ENCODE results near the gene GIN1. TPM values are rescaled to one million over a fixed set of nuclear protein-coding genes. Genes with fewer than 3 reads are reported as not detected.

Gene GIN1
- total and polyA plus RNA-seq, 10 of the 15 experiments (the other 5 are each of a cell fraction or from before 2014, with no cell fraction given) = 3.3 to 9.7 (median 6.8) TPM

DNA sequence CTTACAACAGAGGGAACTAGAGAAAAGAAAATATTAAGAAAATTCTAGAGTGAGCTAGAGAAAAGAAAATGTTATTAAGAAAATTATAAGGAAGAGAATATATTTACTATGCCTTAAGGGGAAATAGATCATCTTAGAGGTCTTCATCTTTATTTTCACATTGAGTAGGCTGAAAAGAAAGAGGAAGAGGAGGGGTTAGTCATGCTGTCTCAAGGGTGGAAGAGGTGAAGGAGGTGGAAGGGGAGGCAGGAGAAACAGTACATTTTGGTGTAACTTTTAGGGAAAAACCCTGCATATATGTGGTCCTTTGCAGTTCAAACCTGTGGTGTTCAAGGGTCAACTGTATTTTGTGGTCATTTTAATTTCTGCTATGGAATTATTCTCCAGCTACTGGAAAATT, 46.8 kb upstream of the GIN1 start:
- Histone ChIP-seq H3K9ac (ENCODE audit: control insufficient read depth, insufficient read depth, low read length) (no peak overlapping the region), H3K36me3 (ENCODE audit: control insufficient read depth in 2 of 2, insufficient read depth in 2 of 2, low read length in 1 of 2) (peaks cover 0 to 13% of the 10 kb centered on the region in 2 experiments; a peak in 2 of 4 replicates), H3K4me3 (no peak overlapping the region), H3K4me2 (ENCODE audit: control insufficient read depth, insufficient read depth) (no peak overlapping the region), H3K9me3 (replicated peaks; ENCODE audit: control insufficient read depth, insufficient read depth, low read length) (peaks cover 2% of the 10 kb centered on the region; the same call in 1 of the 3 replicates), H3K4me1 (ENCODE audit: control insufficient read depth, insufficient read depth, low read length) (no peaks in the 10 kb centered on the region), H3K27ac (ENCODE audit: control insufficient read depth, insufficient read depth) (no peak overlapping the region), H3K79me2 (ENCODE audit: control insufficient read depth, insufficient read depth, low read length) (no peaks in the 10 kb centered on the region), H2AFZ (ENCODE audit: control insufficient read depth, low read depth, low read length) (no peak overlapping the region), H3K27me3 (replicated peaks in 1 of 2; ENCODE audit: control insufficient read depth in 2 of 2, insufficient read depth in 2 of 2, low read length in 1 of 2) (no peaks in the 10 kb centered on the region), H4K20me1 (ENCODE audit: control insufficient read depth, insufficient read depth) (no peaks in the 10 kb centered on the region)
- intact Hi-C loops (cut with micrococcal nuclease; ENCODE audit: unreplicated experiment) (no loop called here), in situ Hi-C loops (cut with MboI) (no loop called here)
- TF ChIP-seq POU2F2 (IDR thresholded peaks at IDR 0.05; ENCODE audit: borderline replicate concordance, low read depth, low read length) (no peak), NFXL1 (IDR thresholded peaks at IDR 0.05; ENCODE audit: borderline replicate concordance) (no peak), SPI1 (IDR thresholded peaks at IDR 0.05; ENCODE audit: borderline replicate concordance, insufficient read depth, low read depth, low read length) (peak; percentile 29; the same call in 1 of the 2 replicates)
- ChIA-PET CTCF (interaction anchor here (2.0 kb wide), 1 partner anchor 27 kb away, joined by 8 read pairs; no protein-coding TSS in a partner anchor), RAD21 (ENCODE audit: unreplicated experiment) (interaction anchor here (1.2 kb wide), 1 partner anchor 45 kb away, joined by 3 read pairs; no protein-coding TSS in a partner anchor), SMC1A (ENCODE audit: uncharacterized antibody, unreplicated experiment) (interaction anchor here (0.6 to 1.3 kb wide), 2 partner anchors 13 to 354 kb away, joined by 3 to 4 read pairs; no protein-coding TSS in a partner anchor), POLR2A (no interaction called here)
- ATAC-seq (peak; percentile 54), DNase-seq (ENCODE audit: low read depth, low spot score) (no peak), FAIRE-seq (peak; percentile 49)
- BruUV-seq (replicated peaks) = no TSS peak

DNA sequence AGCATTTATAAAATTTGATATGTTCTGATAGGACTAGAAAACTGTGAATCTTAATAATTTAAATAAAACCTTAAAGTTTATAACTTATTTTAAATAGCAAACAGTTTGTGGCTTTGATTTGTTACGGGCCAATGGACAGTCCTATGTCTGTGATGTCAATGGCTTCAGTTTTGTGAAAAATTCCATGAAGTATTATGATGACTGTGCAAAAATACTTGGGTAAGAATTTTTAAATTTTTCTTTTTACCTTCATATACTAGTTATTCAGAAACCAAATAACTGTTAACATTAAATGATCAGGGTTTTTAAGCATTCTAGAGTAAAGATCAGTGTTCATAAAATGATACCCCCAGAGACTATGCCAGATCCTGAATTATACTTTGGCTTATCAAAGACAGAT, 31.2 kb upstream of the GIN1 start:
- no peaks in the 10 kb centered on the region for H4K20me1 ChIP-seq (ENCODE audit: control insufficient read depth, insufficient read depth)
- in situ Hi-C loops (cut with MboI) (no loop called here), intact Hi-C loops (cut with micrococcal nuclease; ENCODE audit: unreplicated experiment) (no loop called here)
- ChIA-PET POLR2A (no interaction called here), SMC1A (ENCODE audit: uncharacterized antibody, unreplicated experiment) (interaction anchor here (1.4 kb wide), 1 partner anchor 12 kb away, joined by 3 read pairs; no protein-coding TSS in a partner anchor), RAD21 (ENCODE audit: unreplicated experiment) (no interaction called here), CTCF (no interaction called here)
- no peaks in the 10 kb centered on the region for H3K9me3 ChIP-seq (replicated peaks; ENCODE audit: control insufficient read depth, insufficient read depth, low read length)
- H2AFZ ChIP-seq (ENCODE audit: control insufficient read depth, low read depth, low read length) = no peak overlapping the region
- no peak overlapping the region for H3K9ac ChIP-seq (ENCODE audit: control insufficient read depth, insufficient read depth, low read length)
- no TSS peak for BruUV-seq (replicated peaks)
- FAIRE-seq (no peak), DNase-seq (ENCODE audit: low read depth, low spot score) (no peak), ATAC-seq (no peak)
- H3K27ac ChIP-seq (ENCODE audit: control insufficient read depth, insufficient read depth) = no peak overlapping the region
- no peak overlapping the region for H3K4me2 ChIP-seq (ENCODE audit: control insufficient read depth, insufficient read depth)
- H3K36me3 ChIP-seq (ENCODE audit: control insufficient read depth in 2 of 2, insufficient read depth in 2 of 2, low read length in 1 of 2) = peaks cover 0 to 3% of the 10 kb centered on the region in 2 experiments; a peak in 1 of 4 replicates
- no peaks in the 10 kb centered on the region for H3K4me1 ChIP-seq (ENCODE audit: control insufficient read depth, insufficient read depth, low read length)
- H3K4me3 ChIP-seq = no peak overlapping the region
- 100% methylated on average over 1 of the region's 1 CpG for WGBS (ENCODE audit: insufficient coverage, insufficient replicate concordance, low lambda C conversion rate, missing lambda C conversion rate)
- H3K79me2 ChIP-seq (ENCODE audit: control insufficient read depth, insufficient read depth, low read length) = no peaks in the 10 kb centered on the region
- H3K27me3 ChIP-seq (replicated peaks in 1 of 2; ENCODE audit: control insufficient read depth in 2 of 2, insufficient read depth in 2 of 2, low read length in 1 of 2) = no peaks in the 10 kb centered on the region
- TF ChIP-seq JUNB (IDR thresholded peaks at IDR 0.05) (no peak), MTA3 (IDR thresholded peaks at IDR 0.05; ENCODE audit: borderline replicate concordance, low read length) (no peak), EED (IDR thresholded peaks at IDR 0.05; ENCODE audit: low read depth) (no peak), TAF1 (IDR thresholded peaks at IDR 0.05; ENCODE audit: borderline replicate concordance, low read depth, low read length) (no peak), IKZF1 (conservative IDR thresholded peaks at IDR 0.05) (no peak), RBBP5 (conservative IDR thresholded peaks at IDR 0.05) (no peak), RFX5 (IDR thresholded peaks at IDR 0.05; ENCODE audit: low read depth, low read length) (no peak), CEBPB (IDR thresholded peaks at IDR 0.05; ENCODE audit: borderline replicate concordance in 1 of 2, low read depth in 2 of 2, low read length in 2 of 2) (no peak), CHD4 (IDR thresholded peaks at IDR 0.05) (no peak)
- TF ChIP-seq, protein P1, sequence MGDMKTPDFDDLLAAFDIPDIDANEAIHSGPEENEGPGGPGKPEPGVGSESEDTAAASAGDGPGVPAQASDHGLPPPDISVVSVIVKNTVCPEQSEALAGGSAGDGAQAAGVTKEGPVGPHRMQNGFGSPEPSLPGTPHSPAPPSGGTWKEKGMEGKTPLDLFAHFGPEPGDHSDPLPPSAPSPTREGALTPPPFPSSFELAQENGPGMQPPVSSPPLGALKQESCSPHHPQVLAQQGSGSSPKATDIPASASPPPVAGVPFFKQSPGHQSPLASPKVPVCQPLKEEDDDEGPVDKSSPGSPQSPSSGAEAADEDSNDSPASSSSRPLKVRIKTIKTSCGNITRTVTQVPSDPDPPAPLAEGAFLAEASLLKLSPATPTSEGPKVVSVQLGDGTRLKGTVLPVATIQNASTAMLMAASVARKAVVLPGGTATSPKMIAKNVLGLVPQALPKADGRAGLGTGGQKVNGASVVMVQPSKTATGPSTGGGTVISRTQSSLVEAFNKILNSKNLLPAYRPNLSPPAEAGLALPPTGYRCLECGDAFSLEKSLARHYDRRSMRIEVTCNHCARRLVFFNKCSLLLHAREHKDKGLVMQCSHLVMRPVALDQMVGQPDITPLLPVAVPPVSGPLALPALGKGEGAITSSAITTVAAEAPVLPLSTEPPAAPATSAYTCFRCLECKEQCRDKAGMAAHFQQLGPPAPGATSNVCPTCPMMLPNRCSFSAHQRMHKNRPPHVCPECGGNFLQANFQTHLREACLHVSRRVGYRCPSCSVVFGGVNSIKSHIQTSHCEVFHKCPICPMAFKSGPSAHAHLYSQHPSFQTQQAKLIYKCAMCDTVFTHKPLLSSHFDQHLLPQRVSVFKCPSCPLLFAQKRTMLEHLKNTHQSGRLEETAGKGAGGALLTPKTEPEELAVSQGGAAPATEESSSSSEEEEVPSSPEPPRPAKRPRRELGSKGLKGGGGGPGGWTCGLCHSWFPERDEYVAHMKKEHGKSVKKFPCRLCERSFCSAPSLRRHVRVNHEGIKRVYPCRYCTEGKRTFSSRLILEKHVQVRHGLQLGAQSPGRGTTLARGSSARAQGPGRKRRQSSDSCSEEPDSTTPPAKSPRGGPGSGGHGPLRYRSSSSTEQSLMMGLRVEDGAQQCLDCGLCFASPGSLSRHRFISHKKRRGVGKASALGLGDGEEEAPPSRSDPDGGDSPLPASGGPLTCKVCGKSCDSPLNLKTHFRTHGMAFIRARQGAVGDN (IDR thresholded peaks at IDR 0.05) = no peak
